VCaP (cell line): ENCODE data around the gene KATNAL1.

Source experiments
- H3K27ac ChIP-seq: fragments of 450-650 bp; 2 replicates; pipeline ENCODE4 v1.5.1; 2017
- TF ChIP-seq, protein P1 (sequence below): fragments of 450-650 bp; conservative IDR thresholded peaks from 2 replicates; pipeline ENCODE4 v1.5.1; 2017; ENCODE audit warnings: mild to moderate bottlenecking, moderate library complexity

KATNAL1 gene

DNA sequence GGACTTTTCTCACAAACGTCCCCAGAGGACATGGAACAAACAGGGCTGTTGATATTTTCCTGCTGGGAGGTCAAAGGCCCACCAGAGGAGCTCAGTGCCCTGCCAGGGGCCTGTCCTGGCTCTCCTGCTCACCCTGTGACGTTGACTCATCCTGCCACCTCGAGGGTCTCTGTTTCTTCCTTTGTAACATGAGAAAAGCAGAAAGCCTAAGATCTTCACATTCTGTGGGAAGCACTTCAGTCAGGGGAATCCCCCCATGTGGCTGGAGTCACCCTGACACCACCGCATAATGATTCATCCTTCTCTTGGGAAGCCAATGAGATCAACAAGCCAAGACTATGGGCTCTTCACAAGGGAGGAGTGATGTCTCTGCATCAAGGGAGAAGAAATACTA is 147.9 kb downstream of the KATNAL1 start:
- TF ChIP-seq, protein P1, sequence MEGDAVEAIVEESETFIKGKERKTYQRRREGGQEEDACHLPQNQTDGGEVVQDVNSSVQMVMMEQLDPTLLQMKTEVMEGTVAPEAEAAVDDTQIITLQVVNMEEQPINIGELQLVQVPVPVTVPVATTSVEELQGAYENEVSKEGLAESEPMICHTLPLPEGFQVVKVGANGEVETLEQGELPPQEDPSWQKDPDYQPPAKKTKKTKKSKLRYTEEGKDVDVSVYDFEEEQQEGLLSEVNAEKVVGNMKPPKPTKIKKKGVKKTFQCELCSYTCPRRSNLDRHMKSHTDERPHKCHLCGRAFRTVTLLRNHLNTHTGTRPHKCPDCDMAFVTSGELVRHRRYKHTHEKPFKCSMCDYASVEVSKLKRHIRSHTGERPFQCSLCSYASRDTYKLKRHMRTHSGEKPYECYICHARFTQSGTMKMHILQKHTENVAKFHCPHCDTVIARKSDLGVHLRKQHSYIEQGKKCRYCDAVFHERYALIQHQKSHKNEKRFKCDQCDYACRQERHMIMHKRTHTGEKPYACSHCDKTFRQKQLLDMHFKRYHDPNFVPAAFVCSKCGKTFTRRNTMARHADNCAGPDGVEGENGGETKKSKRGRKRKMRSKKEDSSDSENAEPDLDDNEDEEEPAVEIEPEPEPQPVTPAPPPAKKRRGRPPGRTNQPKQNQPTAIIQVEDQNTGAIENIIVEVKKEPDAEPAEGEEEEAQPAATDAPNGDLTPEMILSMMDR, result no peak
- no peak overlapping the region for H3K27ac ChIP-seq

DNA sequence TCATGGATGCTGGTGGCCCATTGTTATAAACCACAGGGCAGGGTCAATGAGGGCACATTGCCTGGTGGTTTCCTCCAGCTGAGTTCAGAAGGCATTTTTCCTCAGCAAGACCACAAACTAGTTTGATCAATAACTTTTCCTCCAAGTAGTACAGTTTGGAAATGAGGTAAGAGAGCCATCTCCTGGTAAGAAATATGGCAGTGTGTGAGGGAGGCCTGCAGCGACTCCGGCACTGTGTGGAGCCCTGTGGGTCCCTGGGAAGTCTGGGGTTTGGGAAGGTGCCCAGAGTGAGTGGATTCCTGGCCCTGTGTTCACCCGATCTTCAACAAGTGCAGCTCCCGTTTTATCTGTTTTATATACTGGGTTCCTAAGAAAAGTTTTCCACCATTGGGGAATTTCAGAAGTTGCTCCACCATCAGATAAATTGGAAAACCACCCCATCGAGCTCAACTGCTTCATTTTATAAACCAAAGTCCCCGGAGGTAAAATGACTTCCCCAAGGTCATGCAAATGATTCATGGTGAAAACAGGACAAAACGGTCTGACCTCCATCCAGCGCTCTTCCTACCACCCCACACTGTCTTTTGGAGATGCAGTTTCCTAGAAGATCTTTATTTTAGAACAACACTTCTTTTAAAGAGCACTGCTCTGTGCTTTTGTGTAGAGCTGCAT is 148.4 kb downstream of the KATNAL1 start:
- no peak overlapping the region for H3K27ac ChIP-seq
- TF ChIP-seq, protein P1, result 0 out of 2 replicates have a peak, but pooled peaks have one; percentile 18

DNA sequence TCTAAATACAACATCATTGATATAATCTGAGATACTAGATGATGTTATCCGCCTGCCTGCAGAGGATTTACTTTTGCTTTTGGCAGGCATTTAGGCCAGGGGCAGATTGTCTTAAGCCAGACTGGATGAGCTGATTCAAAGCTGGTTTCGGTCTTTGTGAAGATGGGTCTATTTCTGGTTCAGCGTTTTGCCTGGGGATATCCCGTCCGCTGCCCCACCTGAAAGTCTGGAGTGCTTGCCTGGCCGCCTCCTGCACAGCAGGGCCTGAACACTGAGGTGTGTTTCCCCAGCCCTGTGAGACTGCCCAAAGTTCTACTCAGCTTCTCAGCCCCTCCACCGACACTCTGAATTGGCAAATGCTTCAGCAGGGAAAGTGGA is 149.7 kb downstream of the KATNAL1 start:
- no peak overlapping the region for H3K27ac ChIP-seq
- TF ChIP-seq, protein P1, result no peak

DNA sequence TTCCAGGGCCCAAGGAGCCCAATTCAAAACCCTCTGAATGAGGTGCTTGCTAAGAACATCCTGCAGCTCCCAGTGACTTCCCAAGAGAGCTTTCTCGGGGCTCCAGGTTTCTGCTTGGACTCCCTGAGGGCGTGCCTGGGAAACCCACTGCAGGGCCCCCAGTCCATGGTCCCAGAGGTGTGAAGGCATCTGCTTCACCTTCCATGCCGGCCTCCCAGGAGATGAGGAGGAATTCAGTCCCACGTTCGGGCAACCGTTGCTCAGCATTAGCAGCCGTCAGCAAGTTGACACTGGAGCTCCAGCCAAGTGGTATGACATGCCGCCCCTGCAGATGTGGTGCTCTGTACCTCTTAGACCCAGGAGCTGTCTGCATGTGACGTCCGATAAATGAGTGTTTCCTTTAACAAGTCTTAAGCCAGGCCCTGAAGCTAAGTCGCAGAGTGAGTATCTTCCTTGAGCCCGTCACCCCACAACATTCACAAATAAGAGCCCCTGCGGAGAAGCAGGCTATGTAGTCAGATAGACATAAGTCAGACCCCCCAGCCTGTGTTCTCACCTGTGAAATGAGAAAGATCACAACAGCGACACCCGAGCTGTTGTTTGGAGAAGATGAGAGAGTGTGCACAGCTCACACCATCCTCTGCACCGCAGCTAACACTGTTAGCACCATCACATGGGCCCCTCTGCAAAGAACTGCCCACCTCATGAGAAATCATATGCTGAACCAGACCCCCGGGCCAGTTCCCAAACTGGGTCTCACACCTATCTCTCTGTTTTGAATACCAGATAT is 150.3 kb downstream of the KATNAL1 start:
- no peak overlapping the region for H3K27ac ChIP-seq
- TF ChIP-seq, protein P1, result no peak

DNA sequence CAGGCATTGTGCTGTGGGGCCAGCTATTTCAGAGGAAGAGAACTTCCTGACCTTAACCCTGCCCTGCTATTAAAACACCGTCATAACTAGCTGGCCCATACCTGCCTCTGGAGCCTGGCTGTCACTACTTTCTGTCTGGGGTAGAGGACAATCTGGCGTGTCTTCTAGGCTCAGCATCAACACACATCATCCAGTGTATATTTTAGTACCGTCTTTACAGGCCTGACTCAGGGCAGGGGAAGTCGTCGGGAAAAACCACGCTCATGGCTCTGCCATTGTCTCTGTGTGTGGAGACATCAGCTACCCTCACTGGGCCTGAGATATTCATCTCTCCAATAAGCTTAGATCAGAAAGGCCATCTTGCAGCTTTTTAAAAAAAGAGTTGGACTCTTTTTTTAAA is 151.1 kb downstream of the KATNAL1 start:
- TF ChIP-seq, protein P1, result no peak
- no peak overlapping the region for H3K27ac ChIP-seq

DNA sequence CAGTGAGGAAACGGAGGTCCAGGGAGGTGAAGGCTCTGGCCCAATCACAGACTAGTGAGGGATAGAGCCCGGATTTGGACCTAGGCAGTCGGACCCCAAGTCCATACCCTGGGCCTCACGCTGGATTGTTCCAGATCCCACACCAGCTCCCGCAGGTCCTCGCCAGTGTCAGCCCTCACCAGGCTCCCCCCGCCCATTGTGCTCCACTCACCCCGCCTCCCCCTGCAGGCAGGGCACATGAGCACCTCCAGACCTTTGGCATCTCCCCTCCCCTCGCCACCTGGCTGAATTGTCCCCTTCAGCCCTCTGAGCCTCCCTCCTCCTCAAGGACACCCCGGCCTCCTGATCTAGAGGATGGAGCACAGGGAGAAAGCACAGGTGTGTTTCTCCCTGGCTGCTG is 152.4 kb downstream of the KATNAL1 start:
- TF ChIP-seq, protein P1, result no peak
- no peak overlapping the region for H3K27ac ChIP-seq

DNA sequence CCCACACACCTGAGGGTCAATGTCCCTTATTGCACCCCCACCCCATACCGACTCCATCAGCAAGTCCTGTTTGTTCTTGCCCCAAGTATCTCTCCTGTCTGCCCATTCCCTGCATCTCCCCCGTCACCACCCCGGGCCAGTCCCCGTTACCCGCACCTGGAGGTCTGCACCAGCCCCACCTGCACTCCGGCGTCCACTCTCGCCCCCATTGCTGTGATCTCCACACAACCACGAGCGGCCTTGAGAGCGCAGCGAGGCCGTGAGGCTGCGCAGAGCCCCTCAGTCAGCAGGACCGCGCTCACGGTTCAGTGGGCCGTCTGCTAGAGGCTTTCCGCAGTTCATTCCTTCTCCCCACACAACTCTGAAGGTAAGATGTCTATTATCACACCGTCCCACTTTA is 152.8 kb downstream of the KATNAL1 start:
- TF ChIP-seq, protein P1, result no peak
- no peak overlapping the region for H3K27ac ChIP-seq
